HepG2 (cell line): ENCODE measurements around the gene SPANXA2. TPM values are rescaled to one million over a fixed set of nuclear protein-coding genes. Genes with fewer than 3 reads are reported as not detected.

Source experiments
- ATAC-seq: fragments of 200-7000 bp; cut with Tn5 transposase; 3 replicates; pipeline ENCODE4 v1.9.1; 2020; ENCODE audit warnings: mild to moderate bottlenecking, moderate library complexity
- BruUV-seq: library from RNA; stranded (reverse); fragments of 400-500 nt; replicated peaks from 2 replicates; lab custom pipeline; 2021; lab: Mats Ljungman, UMichigan
- CTCF ChIA-PET: fragments of 300-600 bp; formaldehyde crosslinking; extraction: SDS; loops from one replicate; lab custom pipeline; 2021; ENCODE audit warnings: low total read pairs, inconsistent platforms, low intra/inter-chr PET ratio; lab: Yijun Ruan, JAX
- POLR2A ChIA-PET: fragments of 350-600 bp; sonication (Branson Sonifier 250); formaldehyde crosslinking; loops from one replicate; lab custom pipeline; 2020; ENCODE audit warnings: antibody characterized with exemption, inconsistent platforms; lab: Yijun Ruan, JAX
- DNase-seq: peaks from one replicate; pipeline ENCODE4 v3.0.0-alpha.2; 2015; ENCODE audit warnings: low spot score
- FAIRE-seq: peaks from 3 replicates; lab custom pipeline; 2011; peaks lifted over from hg19 to GRCh38; lab: Jason Lieb, UNC
- H2AFZ ChIP-seq: one replicate; pipeline ENCODE4 v1.6.1; 2011; ENCODE audit warnings: low read length, inconsistent platforms
- H3K27ac ChIP-seq: fragments of 300-600 bp; 3 replicates; pipeline ENCODE4 v1.8.0; 2011; ENCODE audit warnings: mixed run types, mild to moderate bottlenecking, mixed read lengths, low read length, inconsistent platforms; ENCODE audit not compliant: insufficient read depth; ENCODE audit errors: extremely low read length
- H3K27me3 ChIP-seq, 2 experiments: fragments of 200-600 bp in 1 of 2; 2 replicates in 1 of 2; 3 replicates in 1 of 2; pipeline versions ENCODE4 v1.6.0 to v1.8.0; 2011; ENCODE audit warnings: low read length in 2 of 2, mild to moderate bottlenecking in 2 of 2, moderate library complexity in 2 of 2, inconsistent platforms in 1 of 2; ENCODE audit not compliant: insufficient read depth in 2 of 2, control insufficient read depth in 1 of 2
- H3K36me3 ChIP-seq, 2 experiments: fragments of 200-600 bp in 1 of 2; replicated peaks in 1 of 2; 2 replicates in 1 of 2; 3 replicates in 1 of 2; pipeline versions ENCODE4 v1.5.1 to v1.8.0; 2011; ENCODE audit warnings: low read length in 2 of 2, inconsistent platforms in 1 of 2; ENCODE audit not compliant: insufficient read depth in 2 of 2, control insufficient read depth in 1 of 2
- H3K4me1 ChIP-seq: 2 replicates; pipeline ENCODE4 v1.5.1; 2012; ENCODE audit warnings: low read length, inconsistent platforms; ENCODE audit not compliant: insufficient read depth
- H3K4me2 ChIP-seq: 2 replicates; pipeline ENCODE4 v1.6.0; 2011; ENCODE audit warnings: low read depth, low read length, inconsistent platforms
- H3K4me3 ChIP-seq, 3 experiments: fragments of 200-600 bp in 1 of 3; sonication (generic), shearing (Covaris generic) in 1 of 3; replicated peaks in 1 of 3; 2 replicates each; pipeline ENCODE4 v1.5.1; 2011 to 2016; ENCODE audit warnings: low read length in 3 of 3, inconsistent platforms in 2 of 3, low read depth in 2 of 3, mild to moderate bottlenecking in 2 of 3, control low read depth in 1 of 3, mixed read lengths in 1 of 3; ENCODE audit not compliant: insufficient read depth in 1 of 3
- H3K79me2 ChIP-seq: one replicate; pipeline ENCODE4 v1.6.1; 2011; ENCODE audit warnings: low read length, inconsistent platforms; ENCODE audit not compliant: insufficient read depth
- H3K9ac ChIP-seq: 2 replicates; pipeline ENCODE4 v1.6.0; 2011; ENCODE audit warnings: mild to moderate bottlenecking, low read depth, low read length, inconsistent platforms; ENCODE audit not compliant: insufficient read depth
- H3K9me3 ChIP-seq: 2 replicates; pipeline ENCODE4 v1.5.1; 2012; ENCODE audit warnings: mild to moderate bottlenecking, low read length
- H4K20me1 ChIP-seq: 2 replicates; pipeline ENCODE4 v1.6.0; 2011; ENCODE audit warnings: inconsistent platforms, mild to moderate bottlenecking, low read length, moderate library complexity; ENCODE audit not compliant: insufficient read depth
- ETV6 ChIP-seq: sonication (generic); formaldehyde crosslinking; conservative IDR thresholded peaks from 2 replicates; pipeline ENCODE4 v1.4.0; 2020; ENCODE audit warnings: missing genetic modification reagents
- GABPA ChIP-seq, 2 experiments: IDR thresholded peaks; 2 replicates each; pipeline ENCODE4 v1.6.1; 2011 to 2016; ENCODE audit warnings: low read depth in 2 of 2, low read length in 1 of 2, missing biosample characterization in 1 of 2, missing genetic modification characterization in 1 of 2
- GATA4 ChIP-seq: sonication (generic); IDR thresholded peaks from 2 replicates; pipeline ENCODE4 v1.6.1; 2016; ENCODE audit warnings: antibody characterized with exemption, low read depth, borderline replicate concordance
- GATAD2A ChIP-seq: IDR thresholded peaks from 2 replicates; pipeline ENCODE4 v1.6.1; 2016
- MED13 ChIP-seq: sonication (generic); formaldehyde crosslinking; IDR thresholded peaks from 2 replicates; pipeline ENCODE4 v1.5.0; 2020; ENCODE audit warnings: missing genetic modification reagents
- MED8 ChIP-seq: sonication (generic); formaldehyde crosslinking; IDR thresholded peaks from 2 replicates; pipeline ENCODE4 v1.8.1; 2023; ENCODE audit warnings: mild to moderate bottlenecking, missing genetic modification reagents; ENCODE audit not compliant: insufficient replicate concordance
- MZF1 ChIP-seq: sonication (generic); formaldehyde crosslinking; IDR thresholded peaks from 2 replicates; pipeline ENCODE4 v1.8.1; 2023; ENCODE audit warnings: mild to moderate bottlenecking, missing genetic modification reagents, borderline replicate concordance
- TSC22D2 ChIP-seq: sonication (generic); formaldehyde crosslinking; IDR thresholded peaks from 2 replicates; pipeline ENCODE4 v1.5.1; 2020; ENCODE audit warnings: missing genetic modification reagents, mild to moderate bottlenecking, borderline replicate concordance
- ZBED4 ChIP-seq: sonication (generic); formaldehyde crosslinking; IDR thresholded peaks from 2 replicates; pipeline ENCODE4 v1.4.0; 2020; ENCODE audit warnings: missing genetic modification reagents, borderline replicate concordance
- ZIK1 ChIP-seq: sonication (generic); formaldehyde crosslinking; IDR thresholded peaks from 2 replicates; pipeline ENCODE4 v1.5.0; 2020; ENCODE audit warnings: mild to moderate bottlenecking, low read depth, missing genetic modification reagents, borderline replicate concordance
- ZNF224 ChIP-seq: sonication (generic); formaldehyde crosslinking; IDR thresholded peaks from 2 replicates; pipeline ENCODE4 v1.5.0; 2020; ENCODE audit warnings: mild to moderate bottlenecking, missing genetic modification reagents
- ZNF296 ChIP-seq: sonication (generic); formaldehyde crosslinking; conservative IDR thresholded peaks from 2 replicates; pipeline ENCODE4 v1.5.0; 2020; ENCODE audit warnings: mild to moderate bottlenecking, missing genetic modification reagents
- ZNF350 ChIP-seq: sonication (generic); formaldehyde crosslinking; IDR thresholded peaks from 2 replicates; pipeline ENCODE4 v1.4.0; 2020; ENCODE audit warnings: mild to moderate bottlenecking, low read depth, missing genetic modification reagents, borderline replicate concordance
- ZNF414 ChIP-seq: sonication (generic); formaldehyde crosslinking; IDR thresholded peaks from 2 replicates; pipeline ENCODE4 v1.5.0; 2020; ENCODE audit warnings: missing genetic modification reagents
- ZNF784 ChIP-seq: sonication (generic); formaldehyde crosslinking; IDR thresholded peaks from 2 replicates; pipeline ENCODE4 v1.5.1; 2020; ENCODE audit warnings: missing genetic modification reagents, mild to moderate bottlenecking, borderline replicate concordance
- ZNF792 ChIP-seq: IDR thresholded peaks from 2 replicates; pipeline ENCODE4 v1.6.1; 2016
- ZNF879 ChIP-seq: sonication (generic); formaldehyde crosslinking; IDR thresholded peaks from 2 replicates; pipeline ENCODE4 v1.8.1; 2023; ENCODE audit warnings: missing genetic modification reagents
- in situ Hi-C: cut with HindIII; loops from 2 replicates; pipeline ENCODE4 v1.10.0; 2017; ENCODE audit warnings: low pct_unique_long_range_greater_than_20kb; ENCODE audit not compliant: extremely low pct_ligation_motif_present
- intact Hi-C: fragments of 100-400 bp; cut with micrococcal nuclease; formaldehyde crosslinking; loops from one replicate; pipeline ENCODE4 v1.10.0; 2022; ENCODE audit not compliant: unreplicated experiment
- polyA plus RNA-seq, 8 experiments: library from polyadenylated mRNA; depleted of rRNA in 3 of 8; stranded (reverse) in 7 of 8; unstranded in 1 of 8; fragments of >200 nt; fragmentation: Illumina TruSeq in 4 of 8; extraction: Trizol in 4 of 8; gene quantifications; 2 replicates each; pipeline versions ENCODE4 v1.2.1 to v1.2.3, GENCODE V29; 2011 to 2016; ENCODE audit warnings: low read depth in 4 of 8, missing spikeins in 1 of 8, mixed read lengths in 1 of 8; ENCODE audit not compliant: insufficient read depth in 1 of 8
- total RNA-seq, 5 experiments: library from RNA; depleted of rRNA; stranded (reverse); fragments of >200 nt; fragmentation: Illumina TruSeq; extraction: Trizol; gene quantifications; 2 replicates each; pipeline ENCODE4 v1.2.3, GENCODE V29; 2016; ENCODE audit warnings: low read depth in 1 of 5

SPANXA2 gene
- total and polyA plus RNA-seq, 2 of the 13 experiments (the other 11 are each of a cell fraction or from before 2014, with no cell fraction given): not detected

DNA sequence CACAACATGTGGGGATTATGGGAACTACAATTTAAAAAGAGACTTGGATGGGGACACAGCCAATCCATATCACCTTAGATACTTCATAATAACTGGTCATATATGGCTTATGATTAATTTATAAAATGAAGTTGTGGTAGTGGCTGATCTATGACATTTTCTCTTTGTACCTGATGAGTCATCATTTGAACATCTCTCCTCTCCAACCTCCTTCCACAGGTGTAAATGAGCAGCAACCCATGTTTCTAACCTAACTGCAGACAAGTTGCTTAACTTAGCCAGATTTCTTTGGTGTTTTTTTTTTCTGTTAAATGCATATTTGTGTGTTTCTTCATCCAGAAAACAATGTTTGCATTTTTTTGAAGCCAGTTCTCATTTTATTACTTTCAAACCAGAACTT lies 42.6 kb downstream of the SPANXA2 start:
- ATAC-seq (no peak), FAIRE-seq (no peak), DNase-seq (no peak)
- in situ Hi-C loops (no loop called here), intact Hi-C loops (no loop called here)
- ChIA-PET POLR2A (no interaction called here), CTCF (no interaction called here)
- Histone ChIP-seq H3K79me2 (no peaks in the 10 kb centered on the region), H2AFZ (no peak overlapping the region), H3K27ac (no peak overlapping the region), H3K4me2 (no peak overlapping the region), H3K36me3 (no peaks in the 10 kb centered on the region), H3K27me3 (no peaks in the 10 kb centered on the region), H3K9ac (no peak overlapping the region), H3K4me3 (no peak overlapping the region), H3K4me1 (no peaks in the 10 kb centered on the region), H3K9me3 (peaks cover 11% of the 10 kb centered on the region; the same call in 1 of the 2 replicates), H4K20me1 (no peaks in the 10 kb centered on the region)
- BruUV-seq: no TSS peak
- TF ChIP-seq ZNF350: no peak
- TF ChIP-seq ETV6 (CRISPR knock-in tag): no peak
- TF ChIP-seq ZBED4 (CRISPR knock-in tag): no peak
- TF ChIP-seq GABPA (IDR thresholded peaks at IDR 0.05; ENCODE audit: low read depth, low read length): no peak
- no peak for TF ChIP-seq GABPA (CRISPR knock-in tag; IDR thresholded peaks at IDR 0.05; ENCODE audit: low read depth)
- TF ChIP-seq ZNF792 (CRISPR knock-in tag): no peak
- no peak for TF ChIP-seq GATA4
- TF ChIP-seq MED13 (CRISPR knock-in tag): no peak
- no peak for TF ChIP-seq MED8 (CRISPR knock-in tag)
- no peak for TF ChIP-seq ZIK1
- no peak for TF ChIP-seq ZNF414
- no peak for TF ChIP-seq ZNF224 (CRISPR knock-in tag)
- TF ChIP-seq ZNF879 (CRISPR knock-in tag): no peak
- no peak for TF ChIP-seq MZF1 (CRISPR knock-in tag)
- no peak for TF ChIP-seq ZNF784 (CRISPR knock-in tag)
- no peak for TF ChIP-seq TSC22D2
- no peak for TF ChIP-seq ZNF296 (CRISPR knock-in tag)
- TF ChIP-seq GATAD2A (CRISPR knock-in tag): no peak
